Loucy (cell line): ENCODE data around the gene MZB1.

Experiments used
- CTCF ChIP-seq: fragments of 200-600 bp; sonication (generic); conservative IDR thresholded peaks from 2 replicates; pipeline ENCODE4 v1.5.1; 2014; ENCODE audit warnings: mild to moderate bottlenecking, antibody characterized with exemption, low read length
- EZH2phosphoT487 ChIP-seq: fragments of 200-600 bp; IDR thresholded peaks from 2 replicates; pipeline ENCODE4 v1.6.1; 2018; ENCODE audit warnings: antibody characterized with exemption, mild to moderate bottlenecking, moderate library complexity, borderline replicate concordance

DNA sequence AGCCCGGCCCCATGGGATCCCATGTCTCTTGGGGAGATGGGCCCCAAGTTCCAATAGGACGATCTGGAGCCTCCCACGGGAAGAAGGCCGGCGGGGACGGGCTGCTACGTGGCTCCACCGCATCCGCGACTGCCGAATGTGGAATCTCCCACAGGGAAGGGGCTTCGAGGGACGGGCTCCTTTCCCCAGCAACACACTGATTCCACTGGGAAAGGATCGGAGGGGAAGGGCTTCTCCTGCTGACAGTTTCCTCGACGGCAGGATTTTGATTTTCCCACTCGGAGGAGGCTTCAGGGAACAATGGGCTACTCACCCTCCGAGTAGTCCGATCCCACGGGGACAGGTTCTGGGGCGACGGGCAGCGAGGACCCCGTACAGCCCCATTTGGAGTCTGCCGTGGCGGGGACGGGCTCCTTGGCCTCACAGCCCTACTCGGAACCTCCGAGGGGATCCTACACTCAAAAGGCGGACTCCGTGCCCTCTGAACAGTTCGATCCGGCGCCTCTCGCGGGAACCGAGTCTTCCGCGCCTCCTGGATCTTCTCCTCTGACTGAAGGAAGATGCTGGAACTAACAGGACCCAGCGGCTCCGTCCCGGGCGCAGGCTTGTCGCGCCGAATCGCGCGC, 3.9 kb upstream of the MZB1 start:
- TF ChIP-seq CTCF (no peak), EZH2phosphoT487 (no peak)
